ENCODE measurements around the gene ROGDI. TPM values are rescaled to one million over a fixed set of nuclear protein-coding genes. Genes with fewer than 3 reads are reported as not detected.

The ROGDI gene
- total and polyA plus RNA-seq, 7 donors = 23.4 to 72.8 (median 47.9) TPM

GRCh38 chr16:4803401-4803844, 990 bp upstream of the ROGDI start:
- peaks cover 4 to 38% (median 24%) of the 10 kb centered on the region in 4 donors for H3K36me3 ChIP-seq
- H3K27ac ChIP-seq = peak overlapping the region; percentile 86 to 92 (median 88)
- no peaks in the 10 kb centered on the region for H3K27me3 ChIP-seq

GRCh38 chr16:4802659-4803287, 340 bp upstream of the ROGDI start:
- 1% methylated on average over 59 of the region's 59 CpGs for WGBS, 2 donors
- Histone ChIP-seq H3K4me3 (peak overlapping the region; percentile 55 to 86 (median 74)), H3K9me3 (no peaks in the 10 kb centered on the region), H3K36me3 (peaks cover 4 to 38% (median 20%) of the 10 kb centered on the region in 4 donors), H3K4me1 (peaks cover 0 to 41% (median 35%) of the 10 kb centered on the region in 4 donors), H3K27ac (peak overlapping the region; percentile 86 to 92 (median 88)), H3K27me3 (no peaks in the 10 kb centered on the region)
- TF ChIP-seq POLR2AphosphoS5 (IDR thresholded peaks at IDR 0.05) (peak in 3 of 4 donors; percentile 63 to 75 (median 67)), CTCF (IDR thresholded peaks at IDR 0.05) (no peak)
- intact Hi-C loops (cut with DNase I) = loop anchor here (2.0 kb wide), 3 partner anchors 44 to 154 kb away; partner anchors contain the start of genes ANKS3, DNAAF8, GLYR1 and UBN1
- peak; percentile 96 for DNase-seq

More at GRCh38 chr16:4803401-4803844, 990 bp upstream of the ROGDI start:
- DNase-seq = no peak
- TF ChIP-seq POLR2AphosphoS5 (IDR thresholded peaks at IDR 0.05) (no peak), EP300 (IDR thresholded peaks at IDR 0.05) (no peak), POLR2A (IDR thresholded peaks at IDR 0.05) (no peak), CTCF (IDR thresholded peaks at IDR 0.05) (no peak)
- Histone ChIP-seq H3K9me3 (no peaks in the 10 kb centered on the region), H3K4me3 (peak overlapping the region in 3 of 4 donors; percentile 70 to 86 (median 79)), H3K4me1 (peaks cover 0 to 41% (median 35%) of the 10 kb centered on the region in 4 donors)
- intact Hi-C loops (cut with DNase I) = loop anchor here (2.0 kb wide), 3 partner anchors 43 to 153 kb away; partner anchors contain the start of genes ANKS3, DNAAF8, GLYR1 and UBN1
- WGBS, 2 donors = 49 to 57% methylated on average over 8 of the region's 8 CpGs

GRCh38 chr16:4801051-4801961, 1.1 kb downstream of the ROGDI start:
- intact Hi-C loops (cut with DNase I) = loop anchor here (2.0 kb wide), 1 partner anchor 33 kb away; no protein-coding TSS in a partner anchor
- whole genome bisulfite sequencing, 2 donors = 30 to 53% methylated on average over 29 of the region's 29 CpGs
- Histone ChIP-seq H3K27me3 (no peaks in the 10 kb centered on the region), H3K27ac (peak overlapping the region; percentile 86 to 92 (median 88)), H3K4me3 (peak overlapping the region; percentile 55 to 86 (median 74)), H3K4me1 (peaks cover 0 to 41% (median 35%) of the 10 kb centered on the region in 4 donors), H3K36me3 (peaks cover 0 to 39% (median 16%) of the 10 kb centered on the region in 4 donors), H3K9me3 (no peaks in the 10 kb centered on the region)
- no peak for TF ChIP-seq POLR2A (IDR thresholded peaks at IDR 0.05)
- no peak for TF ChIP-seq EP300 (IDR thresholded peaks at IDR 0.05)
- no peak for TF ChIP-seq CTCF (IDR thresholded peaks at IDR 0.05)
- no peak for TF ChIP-seq POLR2AphosphoS5 (IDR thresholded peaks at IDR 0.05)
- no peak for DNase-seq

GRCh38 chr16:4800290-4801041, 2.0 kb downstream of the ROGDI start:
- Histone ChIP-seq H3K27me3 (no peaks in the 10 kb centered on the region), H3K4me1 (peaks cover 0 to 41% (median 35%) of the 10 kb centered on the region in 4 donors), H3K27ac (peak overlapping the region in 1 of 4 donors; percentile 20), H3K36me3 (peaks cover 0 to 38% (median 13%) of the 10 kb centered on the region in 4 donors), H3K9me3 (no peaks in the 10 kb centered on the region), H3K4me3 (no peak overlapping the region)
- no peak for DNase-seq
- intact Hi-C loops (cut with DNase I) = loop anchor here (2.0 kb wide), 1 partner anchor 32 kb away; no protein-coding TSS in a partner anchor
- TF ChIP-seq POLR2AphosphoS5 (IDR thresholded peaks at IDR 0.05) (no peak), EP300 (IDR thresholded peaks at IDR 0.05) (no peak), POLR2A (IDR thresholded peaks at IDR 0.05) (no peak)
- 44 to 48% methylated on average over 17 of the region's 17 CpGs for WGBS, 2 donors

All from sigmoid colon (tissue), 7 donors.